HG03025 (cell line): Measurements from ENCODE around the gene CSAD.

Experiments used
- ATAC-seq: cut with Tn5 transposase; IDR thresholded peaks from one replicate; pipeline ENCODE4 v1.9.1; 2021; ENCODE audit warnings: mild to moderate bottlenecking, moderate library complexity; ENCODE audit not compliant: unreplicated experiment, low FRiP score

CSAD gene

GRCh38 chr12:53180220-53180930 is at the start of gene CSAD, which contains the start of gene ZNF740:
Gene CSAD (minus strand): TSS chr12:53180925. CDS start chr12:53173470, 7,455 bp downstream.
Gene ZNF740 (plus strand): TSS chr12:53180722. CDS start chr12:53181984, 1,262 bp downstream.
- peak; percentile 91 for ATAC-seq

DNA sequence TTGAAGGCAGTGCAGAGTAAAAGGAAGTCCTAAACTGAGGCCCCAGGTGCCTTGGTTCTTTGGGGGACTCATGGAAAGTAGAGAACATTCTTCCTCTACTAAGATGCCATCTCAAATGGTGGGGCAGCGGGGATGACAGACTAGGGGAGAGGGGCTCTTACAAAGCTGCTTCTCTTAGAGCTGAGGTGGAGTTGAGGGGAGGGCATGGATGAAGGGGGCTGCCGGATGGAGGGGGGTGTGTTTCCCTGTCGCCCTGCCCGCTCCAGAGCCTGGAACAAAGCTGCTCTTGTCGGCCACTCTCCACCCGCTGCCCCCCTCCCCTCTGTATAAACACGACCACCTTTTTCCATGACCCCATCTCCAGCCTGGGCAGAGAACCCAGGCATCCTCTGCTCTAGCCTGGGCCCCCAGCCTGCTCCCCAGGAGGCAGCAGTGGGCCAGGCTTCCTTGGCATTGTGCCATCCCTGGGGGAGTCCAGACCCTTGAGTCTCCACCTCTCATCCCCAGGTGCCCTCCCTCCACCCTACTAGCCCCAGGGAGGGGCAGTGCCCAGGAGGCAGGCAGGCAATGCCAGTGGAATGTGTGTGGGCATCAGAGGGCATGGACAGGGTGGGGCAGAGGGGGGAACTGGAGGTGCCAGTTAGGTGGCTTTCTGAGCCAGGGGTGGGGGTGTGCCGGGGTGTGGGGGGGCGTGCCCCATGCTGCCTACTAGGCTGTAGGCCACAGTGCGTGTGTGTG is 49.6 kb upstream of the CSAD start:
- ATAC-seq, result no peak

DNA sequence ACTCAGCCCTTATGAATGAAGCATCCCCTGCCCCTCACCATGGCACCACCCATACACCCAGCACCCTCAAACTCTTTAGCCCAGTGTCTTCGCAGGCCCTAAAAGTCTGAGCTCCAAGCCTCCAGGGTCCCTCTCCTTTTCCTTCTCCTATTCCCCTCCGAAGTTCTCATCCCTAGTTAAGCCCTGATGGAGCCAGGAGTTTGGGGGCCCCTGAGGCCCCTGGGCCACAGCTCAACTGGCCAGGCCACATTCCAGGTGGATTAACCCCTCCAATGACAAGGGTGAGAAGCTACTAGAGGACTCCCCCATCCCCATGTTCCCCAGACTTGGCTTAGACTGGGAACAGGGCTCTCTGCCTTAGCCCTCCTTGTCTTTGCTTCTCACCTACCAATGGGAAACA is 48.7 kb upstream of the CSAD start:
- no peak for ATAC-seq

GRCh38 chr12:53227836-53228235 is 47.1 kb upstream of the CSAD start:
- ATAC-seq, result no peak

DNA sequence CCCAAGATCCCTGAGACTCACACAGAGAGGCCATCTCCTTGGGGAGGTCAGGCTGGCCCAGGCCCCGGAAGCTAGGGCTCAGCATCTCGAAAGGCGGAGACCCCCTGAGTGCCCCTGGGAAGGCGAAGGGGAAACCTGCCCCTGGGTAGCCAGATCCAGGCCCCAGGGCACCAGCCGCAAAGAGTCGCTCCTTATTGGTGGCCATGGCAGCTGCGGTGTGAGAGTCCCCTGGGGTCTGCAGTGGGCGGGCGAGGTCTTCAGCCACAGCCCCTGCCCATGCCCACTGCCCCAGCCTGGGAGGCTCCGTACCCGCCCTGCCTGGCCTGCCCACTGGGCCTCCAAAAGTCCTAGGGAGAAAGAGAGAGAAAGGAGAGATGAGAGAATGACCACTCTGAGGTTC is 46.6 kb upstream of the CSAD start:
- no peak for ATAC-seq

DNA sequence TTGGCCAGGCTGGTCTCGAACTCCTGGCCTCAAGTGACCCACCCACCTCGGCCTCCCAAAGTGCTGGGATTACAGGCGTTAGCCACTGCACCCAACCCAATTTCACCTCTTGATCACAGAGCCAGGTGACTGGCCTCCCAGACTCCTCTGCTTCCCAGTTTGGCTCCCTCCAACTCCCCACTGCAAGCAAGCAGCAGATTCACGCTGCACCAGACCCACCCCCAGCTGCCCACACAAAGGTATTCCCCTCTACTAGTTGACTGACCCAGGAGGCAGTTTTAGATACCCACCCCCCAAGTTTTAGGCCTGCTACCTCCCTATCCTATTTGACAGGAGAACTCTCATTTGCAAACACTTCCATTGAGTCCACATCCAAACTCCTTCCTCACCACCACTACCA is 46.1 kb upstream of the CSAD start:
- no peak for ATAC-seq

DNA sequence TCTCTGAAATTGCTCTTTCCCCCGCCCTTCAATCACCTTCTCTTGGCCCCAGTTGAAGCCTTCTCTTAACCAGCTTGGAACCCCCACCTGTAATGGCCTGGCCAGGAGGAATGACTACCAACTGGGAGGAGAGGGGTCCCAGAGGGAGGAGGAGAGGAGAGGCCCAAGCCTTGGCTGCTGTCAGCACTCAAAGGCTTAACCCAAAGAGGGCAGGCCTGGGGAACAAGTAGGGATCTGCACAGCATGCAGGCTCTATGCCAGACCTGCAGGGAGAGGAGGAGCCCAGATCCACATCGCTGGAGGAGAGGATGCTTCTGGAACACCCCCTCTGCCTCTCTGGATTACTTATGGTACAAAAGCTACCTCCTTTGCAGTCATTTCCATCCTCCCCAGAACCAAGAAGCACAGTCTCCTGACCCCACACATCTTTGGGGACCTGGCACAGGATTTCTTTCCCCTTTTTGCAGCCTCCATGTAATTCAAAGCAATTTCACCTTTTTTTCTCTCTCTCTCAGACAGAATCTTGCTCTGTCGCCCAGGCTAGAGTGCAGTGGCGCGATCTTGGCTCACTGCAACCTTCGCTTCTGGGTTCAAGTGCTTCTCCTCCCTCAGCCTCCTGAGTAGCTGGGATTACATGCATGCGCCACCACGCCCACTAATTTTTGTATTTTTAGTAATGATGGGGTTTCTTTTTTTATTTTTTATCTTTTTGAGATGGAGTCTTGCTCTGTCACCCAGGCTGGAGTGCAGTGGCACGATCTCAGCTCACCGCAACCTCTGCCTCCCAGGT is 45.1 kb upstream of the CSAD start:
- ATAC-seq, result no peak

GRCh38 chr12:53224897-53225634 is 44.3 kb upstream of the CSAD start:
- ATAC-seq, result no peak

DNA sequence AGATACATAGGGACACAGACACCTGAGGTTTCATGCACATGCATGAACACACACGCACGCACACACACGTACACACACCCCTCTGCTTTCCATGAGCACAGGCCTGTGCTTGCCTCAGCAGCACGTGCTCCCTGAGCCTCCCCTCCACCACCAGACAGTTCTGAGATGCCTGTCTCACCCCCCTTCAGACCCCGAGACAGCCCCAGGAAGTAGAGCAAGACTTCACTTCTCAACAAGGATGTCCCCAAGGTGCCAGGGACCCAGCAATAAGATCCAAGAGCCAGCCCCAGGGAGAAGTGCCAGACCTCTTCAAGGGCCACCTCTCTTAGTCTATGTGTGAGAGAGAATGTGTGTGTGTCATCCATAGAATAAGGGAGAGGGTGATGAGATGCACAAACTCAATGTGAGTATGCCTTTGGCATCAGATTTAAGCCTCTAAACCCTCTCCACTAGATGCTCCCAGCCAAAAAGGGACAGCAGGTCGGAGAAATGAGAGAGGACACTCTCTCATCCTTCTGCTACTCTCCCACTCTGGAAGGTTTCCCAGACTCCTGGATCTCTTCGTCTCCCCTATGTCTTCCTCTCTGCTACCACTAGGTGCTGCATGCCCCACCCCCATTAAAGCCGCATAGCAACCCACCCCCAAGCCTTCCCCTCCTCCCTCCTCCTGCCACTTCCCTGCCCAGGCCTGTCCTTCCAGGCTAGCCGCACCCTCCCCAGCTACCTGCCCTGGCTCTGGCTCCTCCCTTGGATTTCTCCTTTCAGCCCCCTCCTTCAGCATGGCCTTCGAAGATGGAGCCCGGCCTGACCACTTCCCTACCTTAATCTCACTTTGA is 43.6 kb upstream of the CSAD start:
- ATAC-seq, result no peak

DNA sequence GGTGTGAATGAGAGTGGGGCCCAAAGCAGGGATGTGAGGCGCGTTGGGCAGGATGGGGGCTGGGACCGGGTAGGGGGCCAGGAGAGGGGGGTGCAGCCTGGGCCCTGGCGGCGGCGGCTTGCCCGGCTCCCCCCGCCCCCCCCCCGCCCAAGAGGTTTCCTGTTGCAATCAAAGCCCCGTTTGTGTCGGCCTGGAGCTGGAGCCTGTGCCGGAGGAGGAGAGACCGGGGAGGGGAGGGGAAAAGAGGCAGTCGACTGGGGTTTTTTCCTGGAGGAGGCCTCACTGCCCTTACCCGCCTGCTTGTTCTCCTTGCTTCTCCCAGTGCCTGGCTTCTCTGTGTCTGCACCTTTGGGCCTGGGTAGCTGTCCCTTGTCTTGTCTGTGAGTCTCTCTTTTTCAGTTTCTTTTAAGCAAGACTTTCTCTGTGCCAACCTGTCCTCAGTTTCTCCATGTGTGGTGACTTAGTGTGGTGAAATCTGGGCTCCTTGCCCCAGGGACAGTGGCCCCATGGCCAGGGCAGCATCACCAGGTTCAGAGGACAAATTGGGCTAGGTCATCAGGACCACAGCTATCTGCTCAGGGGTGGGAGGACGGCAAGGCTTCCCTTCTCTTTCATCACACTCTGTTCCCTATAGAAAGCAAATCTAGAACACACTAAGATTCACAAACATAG is 42.8 kb upstream of the CSAD start:
- ATAC-seq, result no peak

DNA sequence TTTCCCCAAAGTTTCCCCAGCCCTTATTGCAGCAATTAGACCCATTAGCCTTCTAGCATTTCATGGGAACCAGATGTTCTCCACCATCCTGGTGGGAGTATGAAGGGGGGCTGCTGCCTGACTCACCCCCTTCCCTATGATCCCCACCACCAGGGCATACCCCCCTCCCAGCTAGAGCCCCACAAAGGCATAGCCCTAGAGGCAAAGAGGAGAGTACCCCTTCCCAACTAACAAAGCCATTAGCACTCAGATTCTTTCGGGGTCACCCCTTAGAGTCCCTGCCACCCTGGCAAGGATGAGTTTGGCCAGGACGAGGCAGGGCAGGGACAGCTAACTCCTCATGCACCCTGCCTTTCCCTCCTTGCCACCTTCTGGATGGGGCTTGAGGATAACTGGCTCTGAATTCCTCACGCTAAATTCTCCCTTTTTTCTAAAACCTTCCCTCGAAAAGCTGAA is 42.1 kb upstream of the CSAD start:
- ATAC-seq, result no peak

- ATAC-seq, result no peak
These were observed 41.5 kb upstream of the CSAD start for GRCh38 chr12:53222170-53222721.

- peak; percentile 22 for ATAC-seq
These were observed 40.7 kb upstream of the CSAD start for GRCh38 chr12:53221203-53222080.

- peak; percentile 42 for ATAC-seq
These were observed 40.0 kb upstream of the CSAD start for GRCh38 chr12:53220694-53221202.

DNA sequence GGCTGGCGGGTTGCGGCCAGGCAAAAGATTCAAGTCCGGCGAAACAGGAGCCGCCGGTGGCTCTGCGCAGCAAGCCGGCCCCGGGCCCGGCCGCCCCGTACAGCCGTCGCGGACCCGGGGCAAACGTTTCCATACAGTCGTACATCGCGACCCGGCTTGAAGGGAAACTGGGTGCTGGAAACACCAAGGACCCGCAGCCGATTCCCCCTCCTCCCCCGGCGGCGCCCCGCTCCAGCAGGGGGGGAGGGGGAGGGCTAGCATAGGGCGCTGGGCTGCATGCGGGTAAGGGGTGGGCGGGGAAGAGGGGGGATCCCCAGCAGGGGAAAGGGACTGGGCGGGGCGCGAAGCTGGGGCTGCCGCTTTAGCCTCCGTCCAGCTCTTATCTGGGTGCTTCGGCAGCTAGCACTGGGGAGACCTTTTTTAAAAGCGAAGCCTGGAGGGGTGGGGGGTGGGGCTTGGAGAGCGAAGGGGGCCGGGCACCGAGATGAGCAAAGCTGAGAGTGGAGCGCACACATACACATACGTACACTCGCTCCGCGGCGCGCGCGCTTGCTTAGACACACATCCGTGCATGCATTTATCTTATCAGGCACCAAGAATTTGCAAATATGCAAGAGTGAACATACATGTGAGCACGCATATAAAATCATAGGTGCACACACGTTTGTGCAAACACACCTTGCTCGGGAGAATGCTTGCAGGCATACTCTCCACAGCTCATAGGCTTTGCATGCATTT is 39.4 kb upstream of the CSAD start:
- peak; percentile 32 for ATAC-seq

GRCh38 chr12:53219292-53219955 is 38.7 kb upstream of the CSAD start:
- peak; percentile 23 for ATAC-seq
